Stimulated activated CD8-positive, alpha-beta memory T cell treated with anti-CD3 and anti-CD28 coated beads, Interleukin-7, amount 100 ng/mL, for 24 hours (primary cell): Measurements from ENCODE around the gene SYT5.
"Not testable (repeated sequence)": the region's sequence is repeated elsewhere in the genome, so short reads cannot be mapped to it uniquely, and the experiment has no call there.

Experiments used
- DNase-seq: peaks from one replicate; pipeline ENCODE4 v3.0.0-alpha.2; 2020; ENCODE audit warnings: low read depth

Gene SYT5

GRCh38 chr19:55206664-55207500, 26.8 kb upstream of the SYT5 start:
- DNase-seq = peak; percentile 34

DNA sequence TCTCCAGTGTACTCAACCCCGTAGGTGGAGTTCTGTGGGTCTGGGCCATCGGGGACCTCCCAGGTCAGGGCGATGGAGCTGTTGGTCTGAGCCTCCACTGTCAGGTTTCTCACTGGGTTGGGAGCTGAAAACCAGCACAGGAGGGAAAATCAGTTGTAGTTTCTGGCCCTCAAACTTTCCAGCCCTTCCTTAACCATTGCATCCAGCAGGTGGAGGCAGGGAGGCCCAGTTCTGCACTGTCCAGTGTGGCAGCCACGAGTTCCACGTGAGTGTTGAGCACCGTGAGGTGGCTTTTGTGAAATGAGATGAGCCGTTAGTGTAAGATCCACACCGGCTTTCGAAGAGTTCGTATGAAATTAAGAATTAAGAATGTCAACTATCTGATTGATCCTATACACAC, 22.1 kb upstream of the SYT5 start:
- not testable (repeated sequence) for DNase-seq

GRCh38 chr19:55199620-55200204, 19.6 kb upstream of the SYT5 start:
- no peak for DNase-seq

GRCh38 chr19:55198651-55199050, 18.6 kb upstream of the SYT5 start:
- no peak for DNase-seq

- DNase-seq = no peak
These were observed 17.4 kb upstream of the SYT5 start for GRCh38 chr19:55197528-55197927.

GRCh38 chr19:55196803-55197202, 16.7 kb upstream of the SYT5 start:
- DNase-seq = no peak

DNA sequence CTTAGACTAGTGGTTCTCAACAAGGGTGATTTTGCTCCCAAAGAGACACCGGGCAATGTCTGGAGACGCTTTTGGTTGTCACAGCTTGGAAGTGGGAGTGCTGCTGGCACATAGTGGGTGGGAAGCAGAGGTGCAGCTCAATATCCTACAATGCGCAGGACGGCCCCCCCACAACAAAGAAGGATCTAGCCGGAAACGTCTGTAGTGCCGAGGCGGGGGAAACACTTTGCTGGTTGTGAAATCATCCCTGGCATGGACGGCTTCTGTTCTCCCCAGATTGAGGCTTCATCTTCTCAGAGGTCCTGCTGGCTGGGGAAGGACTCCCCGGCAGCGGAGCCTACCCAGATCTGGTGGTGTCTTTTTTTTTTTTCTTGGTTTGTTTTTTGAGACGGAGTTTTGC, 13.4 kb upstream of the SYT5 start:
- DNase-seq = no peak

DNA sequence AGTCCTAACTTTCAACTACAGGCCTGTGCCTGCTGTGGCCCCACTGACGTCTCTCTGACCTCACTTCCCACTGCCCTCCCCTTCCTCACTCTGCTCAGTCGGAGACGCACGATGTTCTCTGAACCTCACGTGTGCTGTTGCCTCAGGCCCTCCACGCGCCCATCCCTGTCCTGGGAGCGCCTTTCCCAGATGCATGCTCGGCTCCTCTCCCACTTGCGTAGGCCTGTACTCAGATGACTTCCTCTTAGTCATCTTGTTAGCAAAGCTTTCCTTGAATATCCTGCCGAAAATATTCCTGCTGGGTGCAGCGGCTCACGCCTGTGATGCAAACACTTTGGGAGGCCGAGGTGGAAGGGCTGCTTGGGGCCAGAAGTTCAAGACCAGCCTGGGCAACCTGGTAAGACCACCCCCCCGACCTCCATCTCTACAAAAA, 9.3 kb upstream of the SYT5 start:
- no peak for DNase-seq

DNA sequence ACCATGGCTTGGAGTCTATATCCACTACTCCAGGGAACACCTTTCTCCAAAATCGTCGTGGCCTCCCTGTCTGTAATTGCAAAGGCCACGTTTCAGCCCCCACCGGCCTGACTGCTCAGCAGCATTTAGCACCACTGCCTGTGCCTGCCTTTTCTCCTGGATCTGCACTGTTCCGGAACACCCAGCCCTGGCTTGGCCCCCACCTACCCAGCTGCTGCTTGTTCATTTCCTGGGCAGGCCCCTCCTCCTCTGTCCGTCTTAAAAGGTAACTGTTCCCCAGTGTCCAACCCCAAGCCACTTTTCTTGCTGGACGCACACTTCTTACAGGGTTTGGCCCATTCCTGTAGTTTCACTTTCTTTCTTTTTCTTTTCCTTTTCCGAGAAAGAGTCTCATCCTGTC, 8.5 kb upstream of the SYT5 start:
- DNase-seq = no peak

DNA sequence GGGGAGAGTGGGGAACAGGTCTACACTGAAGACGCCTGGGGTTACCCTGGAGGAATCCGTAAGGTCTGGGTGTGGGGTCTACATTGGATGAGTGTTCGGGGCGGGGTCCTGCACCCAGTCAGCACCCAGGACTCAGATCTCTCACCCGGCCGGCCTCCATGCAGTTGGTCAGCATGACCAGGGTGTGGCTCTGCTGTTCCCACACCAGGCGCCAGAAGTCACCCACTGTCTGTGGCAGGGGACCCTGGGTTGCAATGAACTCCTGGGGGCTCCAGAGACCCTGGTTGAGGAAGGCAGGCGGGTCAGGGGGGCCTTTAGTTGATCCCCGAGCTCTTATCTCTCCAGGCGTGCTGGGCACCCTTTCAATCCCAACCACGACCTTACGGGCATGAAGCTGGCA, 6.0 kb upstream of the SYT5 start:
- DNase-seq = no peak

DNA sequence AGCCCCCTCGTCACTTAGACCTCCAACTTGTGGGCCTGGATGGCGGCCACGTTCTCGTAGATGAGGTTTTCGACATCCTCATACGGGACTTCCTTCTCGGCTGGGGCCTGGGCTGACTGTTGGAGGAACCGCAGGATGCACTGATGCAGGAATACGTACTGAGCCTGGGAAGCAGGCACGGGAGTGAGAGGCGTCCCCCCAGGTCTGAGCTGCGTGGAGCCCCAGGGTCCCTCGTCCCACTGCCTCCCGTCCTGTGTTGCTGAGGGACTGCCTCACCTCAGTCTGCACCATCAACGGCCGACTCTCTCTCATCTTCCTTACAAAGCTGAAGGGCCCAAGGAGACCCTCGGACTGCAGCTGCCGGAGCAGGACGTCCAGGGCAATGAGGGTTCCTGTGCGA, 1.7 kb upstream of the SYT5 start:
- DNase-seq = no peak

DNA sequence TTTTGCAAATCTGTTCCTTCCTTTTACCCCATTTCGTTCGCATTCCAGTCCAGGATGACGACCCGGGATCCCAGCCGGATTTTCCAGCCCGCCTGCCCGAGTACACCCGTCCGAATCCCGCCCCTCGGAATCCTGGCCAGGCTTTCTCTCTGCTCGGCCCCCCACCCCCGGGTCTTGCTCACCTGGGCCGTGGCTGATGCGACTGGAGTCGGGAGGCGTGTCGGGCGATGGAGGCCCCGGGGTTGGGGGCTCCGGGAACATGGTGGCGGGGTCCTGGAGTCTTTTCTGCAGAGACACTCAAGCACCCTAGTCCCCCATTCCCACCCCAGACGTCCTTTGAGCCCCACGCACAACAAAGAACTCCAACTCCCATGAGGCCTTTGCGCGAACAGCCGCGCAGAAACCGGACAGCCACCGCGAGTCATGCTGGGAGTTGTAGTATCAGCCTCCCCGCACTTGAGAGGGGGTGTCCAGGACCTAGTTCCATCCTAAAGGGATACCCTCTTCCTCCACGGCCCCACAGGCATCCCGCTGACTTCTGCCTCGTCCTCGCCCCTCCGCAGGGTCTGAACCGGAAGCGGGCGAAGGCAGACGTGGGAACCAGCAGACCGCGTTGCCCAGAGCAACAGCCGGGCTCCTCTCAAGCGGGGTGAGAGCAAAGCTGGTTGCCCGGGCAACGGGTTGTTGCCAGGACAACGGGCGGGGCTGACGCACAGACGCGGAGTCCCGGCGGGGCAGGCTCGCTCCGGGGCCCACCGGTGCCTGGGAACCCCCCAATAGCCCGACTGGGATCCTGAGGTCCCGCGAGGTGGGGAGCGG, 1.1 kb downstream of the SYT5 start:
- DNase-seq = peak; percentile 84

- DNase-seq = no peak
These were observed 4.0 kb downstream of the SYT5 start for GRCh38 chr19:55176076-55176475.

- no peak for DNase-seq
These were observed 4.8 kb downstream of the SYT5 start for GRCh38 chr19:55175117-55175867.

GRCh38 chr19:55174425-55175116, 5.5 kb downstream of the SYT5 start:
- no peak for DNase-seq

GRCh38 chr19:55173714-55174409, 6.2 kb downstream of the SYT5 start:
- DNase-seq = no peak

DNA sequence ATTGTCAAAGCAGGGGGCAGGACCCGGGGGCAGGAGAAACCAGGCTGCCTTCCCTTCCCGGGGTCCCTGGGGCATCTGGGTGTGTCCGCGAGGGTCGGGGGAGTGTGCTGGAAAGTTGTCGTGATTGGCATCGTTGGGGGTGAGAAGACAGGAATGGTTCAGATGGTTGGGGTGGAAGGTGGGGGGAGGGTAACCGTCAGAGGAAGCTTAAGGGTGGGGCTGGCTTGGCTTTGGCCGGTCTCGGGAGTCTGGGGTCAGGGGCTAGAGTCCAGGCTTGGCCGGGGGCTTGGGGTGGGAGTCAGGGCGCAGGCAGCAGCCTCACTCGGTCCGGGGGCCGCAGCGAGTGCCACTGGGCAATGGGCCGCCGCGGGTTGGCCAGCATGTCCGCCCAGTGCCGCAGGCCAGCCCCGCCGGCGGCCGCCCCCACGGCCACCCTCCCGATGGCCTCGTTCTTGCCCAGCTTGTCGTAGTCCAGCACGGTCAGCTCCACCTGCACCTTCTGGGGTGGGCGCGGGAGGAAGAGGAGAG, 6.8 kb downstream of the SYT5 start:
- no peak for DNase-seq

DNA sequence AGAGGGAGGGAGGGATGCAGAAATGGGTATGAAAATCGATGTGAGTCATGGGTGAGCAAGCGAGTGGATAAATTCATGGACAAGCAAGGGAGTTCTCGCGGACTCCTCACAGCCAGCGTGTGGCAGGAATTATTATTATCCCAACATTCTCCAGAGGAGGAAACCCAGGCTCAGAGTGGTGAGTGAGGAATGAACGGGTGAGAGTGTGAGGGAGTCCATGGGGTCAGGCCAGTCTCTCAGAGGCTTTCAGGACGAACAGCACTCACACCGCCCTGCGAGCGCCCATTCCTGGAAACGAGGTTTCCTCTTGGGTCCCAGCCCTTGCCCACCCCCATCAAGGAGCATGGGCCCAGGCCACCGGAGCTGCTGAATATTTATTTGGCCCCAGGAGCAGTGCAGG, 7.3 kb downstream of the SYT5 start:
- DNase-seq = no peak

DNA sequence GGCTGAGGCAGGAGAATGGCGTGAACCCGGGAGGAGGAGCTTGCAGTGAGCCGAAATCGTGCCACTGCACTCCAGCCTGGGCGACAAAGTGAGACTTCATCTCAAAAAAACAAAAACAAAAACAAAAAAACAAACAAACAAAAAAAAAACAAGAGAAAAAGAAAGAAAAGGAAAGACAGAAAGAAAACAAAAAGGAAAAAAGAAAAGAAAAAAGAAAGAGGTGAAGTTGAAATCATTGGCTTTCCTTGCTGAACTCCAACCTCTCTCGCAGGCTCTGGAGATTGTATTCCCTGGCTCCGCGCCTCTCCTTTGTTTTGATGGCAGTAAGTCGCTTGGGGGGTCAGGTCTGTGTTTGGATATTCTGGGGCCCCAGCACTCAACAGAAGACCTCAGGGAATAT, 7.8 kb downstream of the SYT5 start:
- DNase-seq = not testable (repeated sequence)

DNA sequence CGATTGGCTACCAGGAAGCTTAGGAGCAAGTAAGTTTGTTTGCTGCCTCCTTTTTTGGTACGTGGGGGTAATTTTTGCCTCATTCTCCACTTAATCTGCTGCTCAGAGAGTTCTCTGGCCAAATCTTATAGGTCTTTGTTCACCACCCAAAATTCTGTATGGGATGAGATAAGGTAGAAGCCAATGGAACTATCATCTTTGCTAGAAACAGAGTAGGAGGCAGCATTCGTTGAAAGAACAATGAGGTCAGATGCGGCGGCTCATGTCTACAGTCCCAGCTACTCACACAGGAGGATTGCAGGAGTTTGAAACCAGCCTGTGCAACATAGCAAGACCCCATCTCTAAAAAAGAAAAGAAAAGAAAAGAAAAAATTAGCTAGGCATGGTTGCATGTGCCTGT, 8.6 kb downstream of the SYT5 start:
- no peak for DNase-seq

DNA sequence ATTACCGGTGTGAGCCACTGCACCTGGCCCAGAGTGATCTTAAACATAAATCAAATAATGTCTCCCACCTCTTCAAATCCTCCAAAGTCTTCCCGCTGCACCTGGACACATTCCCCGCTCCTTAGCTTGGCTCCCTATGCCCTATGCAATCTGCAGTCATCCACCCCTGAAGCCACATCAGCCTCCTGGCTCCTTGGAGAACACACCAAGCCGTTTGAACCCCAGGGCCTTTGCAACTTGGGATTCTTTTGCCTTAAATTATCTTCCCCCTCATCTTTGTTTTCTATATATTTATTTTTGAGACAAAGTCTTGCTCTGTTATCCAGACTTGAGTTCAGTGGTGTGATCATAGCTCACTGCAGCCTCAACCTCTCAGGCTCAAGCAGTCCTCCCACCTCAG, 11.0 kb downstream of the SYT5 start:
- DNase-seq = no peak
